Measurements from ENCODE around the gene LANCL3. TPM values are rescaled to one million over a fixed set of nuclear protein-coding genes. Genes with fewer than 3 reads are reported as not detected.
A peak's percentile ranks its signal among the peaks of the same experiment; 100 is the strongest.
"Not testable (repeated sequence)": the region's sequence is repeated elsewhere in the genome, so short reads cannot be mapped to it uniquely, and the experiment has no call there.

LANCL3 gene
- total RNA-seq, result 1 to 10 TPM; 4.3 to 6.9 (median 6.5) TPM
- long read RNA-seq, donor 1, partial matches to known transcripts, result 1 of 11 reads
- long read RNA-seq, donor 1, other reads (novel, unspliced or antisense), result 7 of 11 reads
- long read RNA-seq, donor 2, full-length matches to known transcripts, result 6 of 10 reads
- long read RNA-seq, donor 2, partial matches to known transcripts, result 1 of 10 reads
- long read RNA-seq, donor 2, other reads (novel, unspliced or antisense), result 3 of 10 reads

GRCh38 chrX:37571426-37572107, at the start of gene LANCL3:
Gene LANCL3 (plus strand): TSS chrX:37571661. CDS start chrX:37571871, 210 bp downstream.
- intact Hi-C loops (cut with DNase I, micrococcal nuclease); H3K9me3 ChIP-seq; H3K4me3 ChIP-seq; H3K4me1 ChIP-seq (ENCODE audit: low read depth); H3K36me3 ChIP-seq (ENCODE audit: low read depth): not testable (repeated sequence)
- DNase-seq (peak; percentile 57 to 78 (median 62)), ATAC-seq (peak; percentile 55)

GRCh38 chrX:37523673-37524072, 47.8 kb upstream of the LANCL3 start:
- H3K4me1 ChIP-seq (ENCODE audit: low read depth); DNase-seq; ATAC-seq; H3K4me3 ChIP-seq; H3K9me3 ChIP-seq; H3K36me3 ChIP-seq (ENCODE audit: low read depth); intact Hi-C loops (cut with DNase I, micrococcal nuclease): not testable (repeated sequence)

- ATAC-seq (no peak), DNase-seq (peak in 1 of 3 donors; percentile 36)
- Histone ChIP-seq H3K4me3 (no peak overlapping the region), H3K36me3 (ENCODE audit: low read depth) (no peaks in the 10 kb centered on the region), H3K4me1 (ENCODE audit: low read depth) (no peaks in the 10 kb centered on the region), H3K9me3 (no peaks in the 10 kb centered on the region)
- intact Hi-C loops (cut with DNase I, micrococcal nuclease), result no loop called here
- TF ChIP-seq CTCF (IDR thresholded peaks at IDR 0.05), result no peak
Measured at GRCh38 chrX:37541991-37542390, 29.5 kb upstream of the LANCL3 start.

- Histone ChIP-seq H3K36me3 (ENCODE audit: low read depth) (no peaks in the 10 kb centered on the region), H3K4me3 (no peak overlapping the region), H3K9me3 (no peaks in the 10 kb centered on the region), H3K4me1 (ENCODE audit: low read depth) (no peaks in the 10 kb centered on the region)
- no peak for TF ChIP-seq CTCF (IDR thresholded peaks at IDR 0.05)
- ATAC-seq, result no peak
- no peak for DNase-seq
- intact Hi-C loops (cut with DNase I, micrococcal nuclease), result no loop called here
Measured at GRCh38 chrX:37542791-37543190, 28.7 kb upstream of the LANCL3 start.

GRCh38 chrX:37543324-37543723, 28.1 kb upstream of the LANCL3 start:
- peak in 1 of 3 donors; percentile 45 for DNase-seq
- TF ChIP-seq CTCF (IDR thresholded peaks at IDR 0.05), result no peak
- ATAC-seq, result no peak

GRCh38 chrX:37544531-37544930, 26.9 kb upstream of the LANCL3 start:
- H3K9me3 ChIP-seq; H3K4me1 ChIP-seq (ENCODE audit: low read depth); DNase-seq; intact Hi-C loops (cut with DNase I, micrococcal nuclease); H3K36me3 ChIP-seq (ENCODE audit: low read depth); H3K4me3 ChIP-seq; ATAC-seq: not testable (repeated sequence)

More at GRCh38 chrX:37543324-37543723, 28.1 kb upstream of the LANCL3 start:
- H3K36me3 ChIP-seq (ENCODE audit: low read depth), result no peaks in the 10 kb centered on the region
- H3K4me1 ChIP-seq (ENCODE audit: low read depth), result no peaks in the 10 kb centered on the region
- H3K4me3 ChIP-seq, result no peak overlapping the region
- no peaks in the 10 kb centered on the region for H3K9me3 ChIP-seq
- intact Hi-C loops (cut with DNase I, micrococcal nuclease), result no loop called here

GRCh38 chrX:37545066-37545465, 26.4 kb upstream of the LANCL3 start:
- Histone ChIP-seq H3K4me1 (ENCODE audit: low read depth) (no peaks in the 10 kb centered on the region), H3K4me3 (no peak overlapping the region), H3K36me3 (ENCODE audit: low read depth) (no peaks in the 10 kb centered on the region), H3K9me3 (no peaks in the 10 kb centered on the region)
- TF ChIP-seq CTCF (IDR thresholded peaks at IDR 0.05), result no peak
- ATAC-seq (no peak), DNase-seq (peak in 1 of 3 donors; percentile 34)
- intact Hi-C loops (cut with DNase I, micrococcal nuclease), result no loop called here

- DNase-seq; H3K36me3 ChIP-seq (ENCODE audit: low read depth); H3K4me1 ChIP-seq (ENCODE audit: low read depth); H3K9me3 ChIP-seq; H3K4me3 ChIP-seq; ATAC-seq; intact Hi-C loops (cut with DNase I, micrococcal nuclease): not testable (repeated sequence)
Measured at GRCh38 chrX:37549619-37550018, 21.8 kb upstream of the LANCL3 start.
